ENCODE results near the gene FXYD6. TPM values are rescaled to one million over a fixed set of nuclear protein-coding genes. Genes with fewer than 3 reads are reported as not detected.
A peak's percentile ranks its signal among the peaks of the same experiment; 100 is the strongest.

Gene FXYD6
- total and polyA plus RNA-seq, 4 experiments from 2014 or later, result 0.15 TPM; not detected in 3

GRCh38 chr11:117828611-117829368, 47.7 kb downstream of the FXYD6 start:
- Mint-ChIP-seq H3K36me3 (no peaks in the 10 kb centered on the region), H3K4me1 (peaks cover 19 to 69% (median 40%) of the 10 kb centered on the region in 4 donors), H3K4me3 (peak overlapping the region in 4 of 8 donors; percentile 24 to 65 (median 44)), H3K9me3 (no peaks in the 10 kb centered on the region), H3K27ac (peak overlapping the region; percentile 65 to 87 (median 79)), H3K27me3 (no peaks in the 10 kb centered on the region)
- POLR2A ChIA-PET (ENCODE audit: partially characterized antibody), result interaction anchor here (0.8 to 6.9 kb wide), 16 partner anchors 13 to 396 kb away, joined by 3 to 70 read pairs (median 5); partner anchors contain the start of genes IL10RA and JAML
- DNase-seq, result peak; percentile 49 to 91 (median 59)
- no peaks in the 10 kb centered on the region for H3K36me3 ChIP-seq (ENCODE audit: insufficient read depth, low read length)
- H3K27ac ChIP-seq (ENCODE audit: low read depth, low read length), result peak overlapping the region; percentile 44
- intact Hi-C loops (cut with micrococcal nuclease), result loop anchor here (1.0 kb wide), 2 partner anchors 13 to 225 kb away; no protein-coding TSS in a partner anchor
- H3K4me3 ChIP-seq (ENCODE audit: low read length in 2 of 2), result no peak overlapping the region
- peaks cover 40% of the 10 kb centered on the region for H3K4me1 ChIP-seq (ENCODE audit: insufficient read depth, low read length)
- H3K27me3 ChIP-seq (ENCODE audit: insufficient read depth, low read length), result no peaks in the 10 kb centered on the region
- H3K9me3 ChIP-seq (ENCODE audit: control insufficient read depth in 1 of 2, low read length in 2 of 2), result no peaks in the 10 kb centered on the region
- CTCF ChIA-PET (ENCODE audit: partially characterized antibody), result interaction anchor here (0.9 to 16.1 kb wide), 7 partner anchors 11 to 226 kb away, joined by 3 to 440 read pairs (median 22); no protein-coding TSS in a partner anchor

GRCh38 chr11:117827521-117828511, 48.6 kb downstream of the FXYD6 start:
- Histone ChIP-seq H3K36me3 (ENCODE audit: insufficient read depth, low read length) (no peaks in the 10 kb centered on the region), H3K4me3 (ENCODE audit: low read length in 2 of 2) (no peak overlapping the region), H3K4me1 (ENCODE audit: insufficient read depth, low read length) (peaks cover 50% of the 10 kb centered on the region), H3K27ac (ENCODE audit: low read depth, low read length) (peak overlapping the region; percentile 44), H3K9me3 (ENCODE audit: control insufficient read depth in 1 of 2, low read length in 2 of 2) (no peaks in the 10 kb centered on the region), H3K27me3 (ENCODE audit: insufficient read depth, low read length) (no peaks in the 10 kb centered on the region)
- H3K27ac Mint-ChIP-seq, result peak overlapping the region; percentile 37 to 92 (median 79)
- ChIA-PET POLR2A (ENCODE audit: partially characterized antibody) (interaction anchor here (0.8 to 6.9 kb wide), 16 partner anchors 12 to 397 kb away, joined by 3 to 70 read pairs (median 5); partner anchors contain the start of genes IL10RA and JAML), CTCF (ENCODE audit: partially characterized antibody) (interaction anchor here (0.9 to 16.1 kb wide), 8 partner anchors 10 to 402 kb away, joined by 3 to 440 read pairs (median 14); no protein-coding TSS in a partner anchor)
- H3K27me3 Mint-ChIP-seq, result no peaks in the 10 kb centered on the region
- H3K36me3 Mint-ChIP-seq, result no peaks in the 10 kb centered on the region
- intact Hi-C loops (cut with micrococcal nuclease), result loop anchor here (1.0 kb wide), 2 partner anchors 13 to 225 kb away; no protein-coding TSS in a partner anchor
- DNase-seq, result peak; percentile 29 to 64 (median 31)
- no peaks in the 10 kb centered on the region for H3K9me3 Mint-ChIP-seq
- H3K4me3 Mint-ChIP-seq, result peak overlapping the region in 6 of 8 donors; percentile 20 to 73 (median 46)
- peaks cover 25 to 78% (median 47%) of the 10 kb centered on the region in 4 donors for H3K4me1 Mint-ChIP-seq

- CTCF ChIA-PET (ENCODE audit: partially characterized antibody), result interaction anchor here (1.1 to 16.1 kb wide), 5 partner anchors 9 to 401 kb away, joined by 3 to 440 read pairs (median 59); no protein-coding TSS in a partner anchor
- Histone ChIP-seq H3K4me1 (ENCODE audit: insufficient read depth, low read length) (peaks cover 59% of the 10 kb centered on the region), H3K9me3 (ENCODE audit: control insufficient read depth in 1 of 2, low read length in 2 of 2) (no peaks in the 10 kb centered on the region), H3K4me3 (ENCODE audit: low read length in 2 of 2) (no peak overlapping the region), H3K36me3 (ENCODE audit: insufficient read depth, low read length) (no peaks in the 10 kb centered on the region), H3K27me3 (ENCODE audit: insufficient read depth, low read length) (no peaks in the 10 kb centered on the region), H3K27ac (ENCODE audit: low read depth, low read length) (no peak overlapping the region)
- Mint-ChIP-seq H3K36me3 (no peaks in the 10 kb centered on the region), H3K4me3 (no peak overlapping the region), H3K27me3 (no peaks in the 10 kb centered on the region), H3K27ac (peak overlapping the region; percentile 7 to 71 (median 23)), H3K9me3 (no peaks in the 10 kb centered on the region), H3K4me1 (peaks cover 28 to 80% (median 51%) of the 10 kb centered on the region in 4 donors)
- POLR2A ChIA-PET (ENCODE audit: partially characterized antibody), result interaction anchor here (1.2 to 6.9 kb wide), 4 partner anchors 11 to 176 kb away, joined by 4 to 70 read pairs (median 12); no protein-coding TSS in a partner anchor
- DNase-seq, result no peak
- intact Hi-C loops (cut with micrococcal nuclease), result no loop called here
These were observed 49.6 kb downstream of the FXYD6 start for GRCh38 chr11:117826832-117827231.

GRCh38 chr11:117826190-117826570, 50.3 kb downstream of the FXYD6 start:
- Histone ChIP-seq H3K36me3 (ENCODE audit: insufficient read depth, low read length) (no peaks in the 10 kb centered on the region), H3K4me3 (ENCODE audit: low read length in 2 of 2) (no peak overlapping the region), H3K9me3 (ENCODE audit: control insufficient read depth in 1 of 2, low read length in 2 of 2) (no peaks in the 10 kb centered on the region), H3K27me3 (ENCODE audit: insufficient read depth, low read length) (no peaks in the 10 kb centered on the region), H3K4me1 (ENCODE audit: insufficient read depth, low read length) (peaks cover 60% of the 10 kb centered on the region), H3K27ac (ENCODE audit: low read depth, low read length) (no peak overlapping the region)
- POLR2A ChIA-PET (ENCODE audit: partially characterized antibody), result interaction anchor here (1.2 to 6.9 kb wide), 2 partner anchors 10 to 176 kb away, joined by 4 to 70 read pairs; no protein-coding TSS in a partner anchor
- Mint-ChIP-seq H3K36me3 (no peaks in the 10 kb centered on the region), H3K4me3 (peak overlapping the region in 1 of 8 donors; percentile 31), H3K27me3 (no peaks in the 10 kb centered on the region), H3K4me1 (peaks cover 29 to 80% (median 51%) of the 10 kb centered on the region in 4 donors), H3K27ac (peak overlapping the region in 6 of 7 donors; percentile 5 to 58 (median 31)), H3K9me3 (no peaks in the 10 kb centered on the region)
- DNase-seq, result no peak
- CTCF ChIA-PET (ENCODE audit: partially characterized antibody), result interaction anchor here (2.8 to 16.1 kb wide), 4 partner anchors 9 to 226 kb away, joined by 22 to 440 read pairs (median 138); no protein-coding TSS in a partner anchor
- intact Hi-C loops (cut with micrococcal nuclease), result no loop called here

- intact Hi-C loops (cut with micrococcal nuclease), result no loop called here
- DNase-seq, result no peak
- no peak overlapping the region for H3K4me3 ChIP-seq (ENCODE audit: low read length in 2 of 2)
- no peaks in the 10 kb centered on the region for H3K9me3 ChIP-seq (ENCODE audit: control insufficient read depth in 1 of 2, low read length in 2 of 2)
- H3K4me1 ChIP-seq (ENCODE audit: insufficient read depth, low read length), result peaks cover 55% of the 10 kb centered on the region
- no peak overlapping the region for H3K27ac ChIP-seq (ENCODE audit: low read depth, low read length)
- peak overlapping the region in 5 of 7 donors; percentile 5 to 75 (median 32) for H3K27ac Mint-ChIP-seq
- H3K4me3 Mint-ChIP-seq, result peak overlapping the region in 3 of 8 donors; percentile 15 to 31 (median 26)
- no peaks in the 10 kb centered on the region for H3K27me3 Mint-ChIP-seq
- CTCF ChIA-PET (ENCODE audit: partially characterized antibody), result interaction anchor here (1.4 to 16.1 kb wide), 5 partner anchors 8 to 400 kb away, joined by 3 to 440 read pairs (median 59); no protein-coding TSS in a partner anchor
- peaks cover 25 to 75% (median 46%) of the 10 kb centered on the region in 4 donors for H3K4me1 Mint-ChIP-seq
- no peaks in the 10 kb centered on the region for H3K36me3 ChIP-seq (ENCODE audit: insufficient read depth, low read length)
- H3K9me3 Mint-ChIP-seq, result no peaks in the 10 kb centered on the region
- H3K27me3 ChIP-seq (ENCODE audit: insufficient read depth, low read length), result no peaks in the 10 kb centered on the region
- H3K36me3 Mint-ChIP-seq, result no peaks in the 10 kb centered on the region
- POLR2A ChIA-PET (ENCODE audit: partially characterized antibody), result interaction anchor here (0.9 to 6.9 kb wide), 4 partner anchors 10 to 177 kb away, joined by 3 to 70 read pairs (median 8); no protein-coding TSS in a partner anchor
These were observed 50.8 kb downstream of the FXYD6 start for GRCh38 chr11:117825538-117826189.
